GM19455 (cell line): ENCODE measurements around the gene STPG1.

Experiments used
- ATAC-seq: cut with Tn5 transposase; IDR thresholded peaks from one replicate; pipeline ENCODE4 v1.9.1; 2021; ENCODE audit not compliant: unreplicated experiment

Gene STPG1

GRCh38 chr1:24393892-24394291 is 19.7 kb downstream of the STPG1 start:
- no peak for ATAC-seq

GRCh38 chr1:24392982-24393650 is 20.5 kb downstream of the STPG1 start:
- no peak for ATAC-seq

- ATAC-seq, result no peak
These were observed 21.0 kb downstream of the STPG1 start for GRCh38 chr1:24392604-24392946.

GRCh38 chr1:24391882-24392603 is 21.5 kb downstream of the STPG1 start:
- peak; percentile 72 for ATAC-seq

- peak; percentile 42 for ATAC-seq
These were observed 22.4 kb downstream of the STPG1 start for GRCh38 chr1:24390924-24391782.

GRCh38 chr1:24389231-24389678 is 24.3 kb downstream of the STPG1 start:
- no peak for ATAC-seq

- ATAC-seq, result no peak
These were observed 25.2 kb downstream of the STPG1 start for GRCh38 chr1:24388331-24388885.

GRCh38 chr1:24387636-24388175 is 25.9 kb downstream of the STPG1 start:
- no peak for ATAC-seq

- ATAC-seq, result no peak
These were observed 26.7 kb downstream of the STPG1 start for GRCh38 chr1:24386931-24387330.

GRCh38 chr1:24386241-24386640 is 27.3 kb downstream of the STPG1 start:
- ATAC-seq, result no peak

- no peak for ATAC-seq
These were observed 28.2 kb downstream of the STPG1 start for GRCh38 chr1:24385160-24385940.

GRCh38 chr1:24384251-24385090 is 29.1 kb downstream of the STPG1 start:
- no peak for ATAC-seq

GRCh38 chr1:24383381-24383940 is 30.1 kb downstream of the STPG1 start:
- ATAC-seq, result no peak

GRCh38 chr1:24382165-24382577 is 31.4 kb downstream of the STPG1 start:
- no peak for ATAC-seq

GRCh38 chr1:24381256-24381655 is 32.3 kb downstream of the STPG1 start:
- no peak for ATAC-seq

- no peak for ATAC-seq
These were observed 33.1 kb downstream of the STPG1 start for GRCh38 chr1:24380508-24380907.

- no peak for ATAC-seq
These were observed 33.8 kb downstream of the STPG1 start for GRCh38 chr1:24379733-24380315.

- ATAC-seq, result no peak
These were observed 38.4 kb downstream of the STPG1 start for GRCh38 chr1:24374891-24375786.
